Right kidney (tissue), 1 donor: ENCODE measurements around the gene RAB11A.
"Not testable (repeated sequence)": the region's sequence is repeated elsewhere in the genome, so short reads cannot be mapped to it uniquely, and the experiment has no call there.

ENCODE experiments used
- DNase-seq: peaks from one replicate; pipeline ENCODE4 v3.0.0-alpha.2; 2016

Gene RAB11A

GRCh38 chr15:65841121-65841930 is 28.0 kb upstream of the RAB11A start:
- peak; percentile 41 for DNase-seq

- DNase-seq: no peak
Measured at GRCh38 chr15:65845826-65846519, 23.3 kb upstream of the RAB11A start.

GRCh38 chr15:65847989-65848388 is 21.3 kb upstream of the RAB11A start:
- no peak for DNase-seq

- DNase-seq: no peak
Measured at GRCh38 chr15:65851981-65852380, 17.3 kb upstream of the RAB11A start.

GRCh38 chr15:65856821-65857455 is 12.4 kb upstream of the RAB11A start:
- no peak for DNase-seq

GRCh38 chr15:65857718-65858402 is 11.4 kb upstream of the RAB11A start:
- DNase-seq: no peak

GRCh38 chr15:65862682-65863081 is 6.6 kb upstream of the RAB11A start:
- no peak for DNase-seq

GRCh38 chr15:65863106-65863505 is 6.2 kb upstream of the RAB11A start:
- no peak for DNase-seq

GRCh38 chr15:65867244-65867643 is 2.0 kb upstream of the RAB11A start:
- no peak for DNase-seq

- not testable (repeated sequence) for DNase-seq
Measured at GRCh38 chr15:65867933-65868332, 1.4 kb upstream of the RAB11A start.

- DNase-seq: no peak
Measured at GRCh38 chr15:65868546-65869125, 655 bp upstream of the RAB11A start.

GRCh38 chr15:65869954-65870871 is 922 bp downstream of the RAB11A start:
- DNase-seq: peak; percentile 72

GRCh38 chr15:65870889-65871533 is 1.7 kb downstream of the RAB11A start:
- DNase-seq: no peak

- DNase-seq: not testable (repeated sequence)
Measured at GRCh38 chr15:65871886-65872285, 2.6 kb downstream of the RAB11A start.

- DNase-seq: not testable (repeated sequence)
Measured at GRCh38 chr15:65872596-65872995, 3.3 kb downstream of the RAB11A start.

GRCh38 chr15:65873256-65873655 is 4.0 kb downstream of the RAB11A start:
- no peak for DNase-seq

GRCh38 chr15:65875458-65875857 is 6.2 kb downstream of the RAB11A start:
- DNase-seq: no peak

GRCh38 chr15:65877749-65878148 is 8.5 kb downstream of the RAB11A start:
- no peak for DNase-seq

GRCh38 chr15:65881766-65882434 is 12.6 kb downstream of the RAB11A start:
- DNase-seq: no peak

- no peak for DNase-seq
Measured at GRCh38 chr15:65883571-65883970, 14.3 kb downstream of the RAB11A start.
